Hematopoietic multipotent progenitor cell treated with erythropoietin and hydrocortisone succinate and interleukin-3 and kit ligand, for 4 days (in vitro differentiated cells): ENCODE measurements around the gene SLC9A6.

Source experiments
- DNase-seq: peaks from one replicate; pipeline ENCODE4 v3.0.0-alpha.2; 2015

The SLC9A6 gene

GRCh38 chrX:135985157-135985972 lies at the start of gene SLC9A6:
TSS of gene SLC9A6 (plus strand) at chrX:135985435. CDS start at chrX:135985659, 224 bp downstream.
- DNase-seq = peak; percentile 83

- DNase-seq = peak; percentile 24
These were observed 40.7 kb upstream of the SLC9A6 start for GRCh38 chrX:135944486-135944885.

GRCh38 chrX:135951291-135951690 lies 33.9 kb upstream of the SLC9A6 start:
- no peak for DNase-seq

- peak; percentile 29 for DNase-seq
These were observed 12.1 kb upstream of the SLC9A6 start for GRCh38 chrX:135973025-135973547.

- peak; percentile 93 for DNase-seq
These were observed 11.5 kb upstream of the SLC9A6 start, which contains the start of gene MMGT1 for GRCh38 chrX:135973548-135974278. TSS of gene MMGT1 (minus strand) at chrX:135973988. CDS start at chrX:135973675, 313 bp downstream.

- DNase-seq = peak; percentile 82
These were observed 10.9 kb upstream of the SLC9A6 start for GRCh38 chrX:135974279-135974856.

GRCh38 chrX:135975421-135975820 lies 9.8 kb upstream of the SLC9A6 start:
- no peak for DNase-seq

GRCh38 chrX:135977611-135978010 lies 7.6 kb upstream of the SLC9A6 start:
- DNase-seq = no peak

- DNase-seq = no peak
These were observed 4.2 kb upstream of the SLC9A6 start for GRCh38 chrX:135981010-135981409.

GRCh38 chrX:135981668-135982067 lies 3.6 kb upstream of the SLC9A6 start:
- DNase-seq = peak; percentile 39

GRCh38 chrX:135982860-135983259 lies 2.4 kb upstream of the SLC9A6 start:
- DNase-seq = no peak

- no peak for DNase-seq
These were observed 979 bp upstream of the SLC9A6 start for GRCh38 chrX:135984256-135984655.

- peak; percentile 5 for DNase-seq
These were observed 461 bp upstream of the SLC9A6 start for GRCh38 chrX:135984791-135985156.

- DNase-seq = no peak
These were observed 707 bp downstream of the SLC9A6 start for GRCh38 chrX:135985973-135986310.

- DNase-seq = no peak
These were observed 3.0 kb downstream of the SLC9A6 start for GRCh38 chrX:135988245-135988644.

- DNase-seq = no peak
These were observed 29.8 kb downstream of the SLC9A6 start for GRCh38 chrX:136015016-136015415.

- DNase-seq = peak; percentile 59
These were observed 31.6 kb downstream of the SLC9A6 start for GRCh38 chrX:136016881-136017280.

- DNase-seq = peak; percentile 42
These were observed 34.0 kb downstream of the SLC9A6 start for GRCh38 chrX:136019226-136019625.

- no peak for DNase-seq
These were observed 35.9 kb downstream of the SLC9A6 start for GRCh38 chrX:136021160-136021559.

GRCh38 chrX:136021903-136022302 lies 36.7 kb downstream of the SLC9A6 start:
- no peak for DNase-seq

- no peak for DNase-seq
These were observed 39.9 kb downstream of the SLC9A6 start for GRCh38 chrX:136025091-136025490.

- peak; percentile 72 for DNase-seq
These were observed 43.2 kb downstream of the SLC9A6 start for GRCh38 chrX:136028383-136028984.

GRCh38 chrX:136029766-136030165 lies 44.5 kb downstream of the SLC9A6 start:
- no peak for DNase-seq
